ENCODE data around the gene ZNF775.
"Not testable (repeated sequence)": the region's sequence is repeated elsewhere in the genome, so short reads cannot be mapped to it uniquely, and the experiment has no call there.

The ZNF775 gene

GRCh38 chr7:150383710-150384397 is 4.7 kb downstream of the ZNF775 start:
- no peak for DNase-seq

DNA sequence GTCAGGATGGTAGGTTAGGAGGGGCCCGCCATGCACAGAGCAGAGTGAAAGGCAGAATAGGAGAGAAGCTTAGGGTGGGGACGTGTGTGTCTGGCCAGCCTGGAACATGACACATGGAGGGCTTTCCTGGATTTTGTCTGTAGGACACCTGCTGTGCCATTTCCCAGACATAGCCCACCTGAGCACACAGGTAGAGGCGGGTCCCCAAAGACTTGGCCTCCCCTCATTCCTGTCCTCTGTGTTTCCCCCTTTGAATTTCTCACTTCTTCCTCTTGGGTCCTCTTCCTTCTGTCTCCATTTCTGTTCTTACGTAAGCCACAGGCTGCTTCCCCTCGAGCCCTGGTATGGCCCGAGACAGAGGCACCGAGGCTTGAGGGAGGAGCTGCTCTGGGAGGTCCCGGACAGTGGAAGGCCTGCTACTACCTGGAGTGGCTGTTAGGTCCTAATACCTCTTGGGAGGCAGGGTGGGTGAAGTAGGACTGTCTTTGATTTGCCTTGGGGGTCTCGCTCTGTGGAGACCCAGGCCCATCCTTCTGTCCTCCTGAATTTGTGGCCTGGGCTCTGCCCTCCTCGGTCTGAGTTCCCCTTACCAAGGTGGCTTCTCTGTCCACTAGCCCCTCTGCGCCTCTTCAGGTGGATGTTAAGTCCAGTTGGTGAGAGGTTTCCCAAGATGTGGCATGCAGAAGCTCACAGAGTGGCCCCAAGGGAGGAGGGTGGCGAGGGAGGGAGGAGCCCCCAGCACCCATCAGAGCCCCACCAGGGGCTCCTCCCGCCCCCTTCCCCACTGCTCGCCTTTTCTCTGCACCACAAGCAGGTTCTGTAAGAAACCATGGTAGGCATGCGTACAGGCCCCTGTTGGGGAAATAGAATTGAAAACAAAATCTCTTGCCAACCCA is 5.5 kb downstream of the ZNF775 start:
- no peak for DNase-seq

DNA sequence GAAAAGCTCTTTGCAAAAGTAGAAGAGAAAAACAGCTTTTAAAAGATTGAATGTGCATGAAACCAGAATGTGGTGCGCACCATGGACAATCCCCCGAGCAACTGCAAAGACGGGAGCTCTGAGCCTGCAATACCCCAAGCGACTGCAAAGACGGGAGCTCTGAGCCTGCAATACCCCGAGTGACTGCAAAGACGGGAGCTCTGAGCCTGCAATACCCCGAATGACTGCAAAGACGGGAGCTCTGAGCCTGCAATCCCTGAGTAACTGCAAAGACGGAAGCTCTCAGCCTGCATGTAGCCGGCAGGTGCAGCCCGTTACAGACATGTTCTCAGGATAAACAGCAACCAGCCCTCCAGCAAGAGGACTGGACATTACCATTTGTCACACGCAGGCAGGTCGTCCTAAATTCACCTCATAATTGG is 6.2 kb downstream of the ZNF775 start:
- no peak for DNase-seq

- DNase-seq = not testable (repeated sequence)
These were observed 6.8 kb downstream of the ZNF775 start for GRCh38 chr7:150385884-150386283.

- DNase-seq = no peak
These were observed 9.2 kb downstream of the ZNF775 start for GRCh38 chr7:150388306-150388705.

GRCh38 chr7:150388709-150389531 is 9.8 kb downstream of the ZNF775 start:
- DNase-seq = peak; percentile 66

DNA sequence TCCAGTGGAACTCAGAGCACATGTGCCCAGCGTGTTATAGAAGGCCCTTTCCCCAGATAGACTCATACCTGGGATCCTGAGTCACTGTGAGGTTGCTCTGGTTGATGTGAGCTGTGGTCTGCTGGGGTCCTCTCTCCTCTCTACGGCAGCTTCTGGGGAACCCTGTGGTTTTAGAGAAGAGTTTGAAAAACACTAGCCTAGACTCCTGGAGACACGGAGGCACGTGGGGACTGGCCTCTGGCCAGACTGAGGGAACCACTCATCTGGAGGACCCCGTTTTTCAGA is 10.3 kb downstream of the ZNF775 start:
- DNase-seq = no peak

GRCh38 chr7:150390205-150390604 is 11.1 kb downstream of the ZNF775 start:
- DNase-seq = no peak

DNA sequence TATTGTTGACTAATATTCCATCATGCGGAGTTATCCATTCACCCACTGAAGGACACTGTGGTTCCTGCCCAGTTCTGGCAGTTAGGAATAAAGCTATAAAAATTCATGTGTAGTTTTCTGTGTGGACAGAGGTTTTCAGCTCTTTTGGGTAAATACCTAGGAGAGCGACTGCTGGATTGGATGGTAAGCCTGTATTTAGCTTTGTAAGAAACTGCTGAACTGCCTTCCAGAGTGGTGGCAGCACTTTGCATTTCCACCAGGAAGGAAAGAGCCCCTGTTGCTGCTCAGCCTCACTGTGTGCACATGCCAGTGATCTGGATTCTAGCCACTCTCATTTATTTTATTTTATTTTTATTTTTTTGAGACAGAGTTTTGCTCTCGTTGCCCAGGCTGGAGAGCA is 14.2 kb downstream of the ZNF775 start:
- no peak for DNase-seq

- no peak for DNase-seq
These were observed 17.3 kb downstream of the ZNF775 start for GRCh38 chr7:150396426-150396825.

GRCh38 chr7:150396851-150397260 is 17.7 kb downstream of the ZNF775 start:
- DNase-seq = no peak

- DNase-seq = no peak
These were observed 18.4 kb downstream of the ZNF775 start for GRCh38 chr7:150397346-150398107.

DNA sequence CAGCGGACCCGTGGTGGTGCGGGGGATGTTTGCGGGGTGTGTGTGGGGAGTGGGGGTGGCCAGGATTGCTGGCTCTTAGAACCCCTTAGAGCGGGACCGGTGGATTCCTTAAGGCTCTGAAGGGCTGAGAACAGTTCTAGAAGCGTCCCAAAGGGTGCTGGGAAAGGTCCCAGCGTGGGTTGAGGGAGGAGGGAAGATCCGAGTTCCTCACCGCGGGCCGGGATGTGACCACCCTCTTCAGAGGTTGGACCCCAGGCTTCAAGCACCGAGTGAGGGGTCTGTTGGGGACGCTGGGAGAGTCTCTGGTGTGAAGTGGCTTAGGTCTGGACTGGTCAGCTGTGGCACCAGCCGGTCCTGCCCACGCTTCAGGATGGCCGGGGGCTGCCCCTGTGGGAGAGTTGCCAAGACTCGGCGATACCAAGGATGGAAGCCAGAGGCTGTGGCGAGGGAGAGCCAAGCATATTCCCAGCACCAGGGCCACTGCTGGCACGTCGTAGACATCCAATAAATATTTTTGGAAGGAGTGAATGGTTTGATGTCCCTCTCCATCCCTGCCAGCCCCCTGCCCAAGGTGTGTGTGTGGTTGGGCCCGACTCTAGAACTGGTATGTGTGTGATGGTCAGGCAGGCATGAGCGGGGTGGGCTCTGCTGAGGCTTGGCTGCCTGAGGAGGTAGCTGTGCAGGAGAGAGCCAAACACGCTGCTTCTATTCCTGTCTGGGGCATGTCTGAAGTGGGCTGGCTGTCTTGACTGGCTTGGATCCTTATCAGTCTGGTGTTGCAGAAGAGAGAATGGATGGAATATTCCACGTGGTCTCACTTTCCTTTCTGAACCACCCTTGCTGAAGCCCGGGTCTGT is 19.2 kb downstream of the ZNF775 start:
- DNase-seq = no peak

GRCh38 chr7:150398965-150399320 is 19.8 kb downstream of the ZNF775 start:
- DNase-seq = no peak

GRCh38 chr7:150399421-150400007 is 20.4 kb downstream of the ZNF775 start:
- DNase-seq = no peak

GRCh38 chr7:150400008-150400787 is 21.1 kb downstream of the ZNF775 start:
- DNase-seq = no peak

GRCh38 chr7:150400788-150401423 is 21.8 kb downstream of the ZNF775 start:
- no peak for DNase-seq

DNA sequence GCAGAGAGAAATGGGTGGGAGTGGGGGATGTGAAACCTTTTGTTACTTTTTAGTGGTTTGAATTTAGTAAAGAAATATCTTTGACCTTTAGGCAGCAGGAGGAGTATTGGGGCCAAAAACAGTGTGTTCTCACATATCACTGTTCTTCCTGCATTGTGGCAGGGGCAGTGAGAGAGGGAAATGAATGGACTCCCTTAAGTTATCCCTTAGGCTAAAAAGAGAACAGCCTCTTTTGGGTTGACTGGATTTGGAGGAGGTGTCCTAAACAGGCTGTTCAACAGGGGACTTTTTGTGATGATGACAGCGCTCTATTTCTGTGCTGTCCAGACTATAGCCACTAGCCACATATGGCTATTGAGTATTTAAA is 22.3 kb downstream of the ZNF775 start:
- no peak for DNase-seq

DNA sequence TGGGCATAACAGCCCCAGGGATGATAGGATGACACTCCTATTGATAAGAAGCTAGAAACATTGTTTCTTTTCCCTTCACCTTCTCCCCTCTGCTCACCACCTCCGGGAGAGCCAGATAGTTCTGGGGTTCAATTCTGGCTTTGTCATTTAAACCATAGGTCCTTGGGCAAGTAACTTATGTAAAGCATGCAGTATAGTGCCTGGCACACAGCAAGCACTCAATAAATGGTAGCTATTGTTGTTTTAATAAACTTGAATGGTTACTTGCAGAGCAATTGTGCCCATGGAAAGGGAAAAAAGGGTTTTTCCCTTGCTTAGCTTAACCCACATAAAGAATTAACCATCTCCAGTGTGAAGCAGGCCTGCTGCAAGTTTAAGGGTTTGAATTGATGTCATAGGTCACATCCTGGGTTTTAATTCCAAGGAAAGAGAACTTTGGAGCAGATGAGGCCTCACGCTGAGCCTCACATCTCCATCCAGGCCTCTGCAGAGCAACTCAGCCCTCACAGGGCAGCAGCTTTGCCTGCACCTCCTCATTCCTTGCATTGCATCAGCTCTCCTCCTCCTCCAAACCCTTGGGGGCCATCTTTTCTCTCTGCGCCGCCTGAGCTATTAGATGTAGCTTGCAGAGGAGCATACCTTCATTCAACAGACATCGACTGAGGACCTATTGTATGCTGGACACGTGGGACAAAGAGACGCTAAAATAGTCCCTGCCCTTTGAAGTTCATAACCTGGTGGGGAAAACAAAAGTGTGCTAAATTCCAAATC is 22.9 kb downstream of the ZNF775 start:
- no peak for DNase-seq
